ENCODE measurements around the gene ADCY3.
A peak's percentile ranks its signal among the peaks of the same experiment; 100 is the strongest.

DNA sequence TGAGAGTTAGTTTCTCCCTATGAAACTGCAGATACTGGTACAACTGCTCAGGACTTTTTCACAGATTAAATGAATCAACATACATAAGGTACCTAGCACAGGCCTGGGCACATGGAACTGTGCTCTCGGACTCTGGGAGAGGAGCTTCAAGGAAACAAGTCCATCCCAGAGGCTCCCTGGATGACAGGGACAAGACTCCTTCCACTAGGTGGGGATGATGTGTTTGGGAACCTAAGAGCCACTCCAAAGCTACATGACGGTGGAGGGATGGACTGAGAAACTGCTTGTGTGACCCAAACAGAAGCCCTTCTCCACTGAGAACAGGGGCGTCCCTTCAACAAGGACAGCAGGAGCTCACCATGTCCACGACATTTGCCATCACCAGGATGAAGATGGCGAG lies 89.7 kb downstream of the ADCY3 start:
- TF ChIP-seq CTCF (IDR thresholded peaks at IDR 0.05 in 2 of 3, conservative IDR thresholded peaks at IDR 0.05 in 1 of 3; ENCODE audit: insufficient read depth in 2 of 3, low read depth in 1 of 3, low read length in 3 of 3): peak in 1 of 3 experiments; percentile 26; a peak in 2 of 6 replicates
- TF ChIP-seq ZFPM2 (CRISPR knock-in tag; IDR thresholded peaks at IDR 0.05): no peak
- no peak for TF ChIP-seq PHF8 (IDR thresholded peaks at IDR 0.05; ENCODE audit: borderline replicate concordance, low read length)
- TF ChIP-seq TAF1 (IDR thresholded peaks at IDR 0.05; ENCODE audit: control insufficient read depth, extremely low read depth, insufficient read depth, low read length, severe bottlenecking): no peak
- TF ChIP-seq MXI1 (IDR thresholded peaks at IDR 0.05; ENCODE audit: low read depth, low read length): no peak
- TF ChIP-seq BDP1 (IDR thresholded peaks at IDR 0.05; ENCODE audit: insufficient read depth, insufficient read length): no peak
- TF ChIP-seq, protein P1, sequence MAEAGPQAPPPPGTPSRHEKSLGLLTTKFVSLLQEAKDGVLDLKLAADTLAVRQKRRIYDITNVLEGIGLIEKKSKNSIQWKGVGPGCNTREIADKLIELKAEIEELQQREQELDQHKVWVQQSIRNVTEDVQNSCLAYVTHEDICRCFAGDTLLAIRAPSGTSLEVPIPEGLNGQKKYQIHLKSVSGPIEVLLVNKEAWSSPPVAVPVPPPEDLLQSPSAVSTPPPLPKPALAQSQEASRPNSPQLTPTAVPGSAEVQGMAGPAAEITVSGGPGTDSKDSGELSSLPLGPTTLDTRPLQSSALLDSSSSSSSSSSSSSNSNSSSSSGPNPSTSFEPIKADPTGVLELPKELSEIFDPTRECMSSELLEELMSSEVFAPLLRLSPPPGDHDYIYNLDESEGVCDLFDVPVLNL (CRISPR knock-in tag; IDR thresholded peaks at IDR 0.05; ENCODE audit: low read depth): no peak
- TF ChIP-seq, protein P2, sequence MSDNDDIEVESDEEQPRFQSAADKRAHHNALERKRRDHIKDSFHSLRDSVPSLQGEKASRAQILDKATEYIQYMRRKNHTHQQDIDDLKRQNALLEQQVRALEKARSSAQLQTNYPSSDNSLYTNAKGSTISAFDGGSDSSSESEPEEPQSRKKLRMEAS (CRISPR knock-in tag; IDR thresholded peaks at IDR 0.05): no peak
- TF ChIP-seq HOXB6 (CRISPR knock-in tag; IDR thresholded peaks at IDR 0.05; ENCODE audit: borderline replicate concordance): no peak
- no peak for TF ChIP-seq U2AF1 (optimal IDR thresholded peaks at IDR 0.05; ENCODE audit: low read depth, low read length)
- no peak for TF ChIP-seq NKRF (IDR thresholded peaks at IDR 0.05; ENCODE audit: borderline replicate concordance)
- no peak for TF ChIP-seq FIP1L1 (IDR thresholded peaks at IDR 0.05; ENCODE audit: low read depth, low read length, poor library complexity, severe bottlenecking)
- TF ChIP-seq YY1 (IDR thresholded peaks at IDR 0.05; ENCODE audit: borderline replicate concordance in 1 of 3, control insufficient read depth in 1 of 3, extremely low read depth in 1 of 3, insufficient read depth in 3 of 3, insufficient read length in 1 of 3, insufficient replicate concordance in 2 of 3, low read depth in 1 of 3, low read length in 2 of 3): no peak
- no peak for TF ChIP-seq EP300 (IDR thresholded peaks at IDR 0.05; ENCODE audit: low read length)
